ENCODE data around the gene ITPRID2.

ITPRID2 gene

GRCh38 chr2:181911830-181912229 is 20.3 kb downstream of the ITPRID2 start:
- no peaks in the 10 kb centered on the region for H3K4me1 ChIP-seq (ENCODE audit: control insufficient read depth, insufficient read depth, low read length, poor library complexity, severe bottlenecking)
- H3K36me3 ChIP-seq (ENCODE audit: control insufficient read depth, insufficient read depth, low read length), result peaks cover 17% of the 10 kb centered on the region
- DNase-seq, result no peak

GRCh38 chr2:181915102-181915501 is 23.6 kb downstream of the ITPRID2 start:
- Histone ChIP-seq H3K4me1 (ENCODE audit: control insufficient read depth, insufficient read depth, low read length, poor library complexity, severe bottlenecking) (no peaks in the 10 kb centered on the region), H3K4me3 (ENCODE audit: insufficient read depth, low read depth, low read length, poor library complexity, severe bottlenecking) (no peak overlapping the region), H3K27me3 (replicated peaks; ENCODE audit: control insufficient read depth, insufficient read depth, low read length, poor library complexity, severe bottlenecking) (no peaks in the 10 kb centered on the region), H3K36me3 (ENCODE audit: control insufficient read depth, insufficient read depth, low read length) (peaks cover 25% of the 10 kb centered on the region), H3K9me3 (ENCODE audit: control insufficient read depth, low read length) (no peaks in the 10 kb centered on the region), H3K27ac (ENCODE audit: insufficient read depth, low read length, poor library complexity, severe bottlenecking) (no peak overlapping the region)
- DNase-seq, result no peak

More at GRCh38 chr2:181911830-181912229, 20.3 kb downstream of the ITPRID2 start:
- no peaks in the 10 kb centered on the region for H3K27me3 ChIP-seq (replicated peaks; ENCODE audit: control insufficient read depth, insufficient read depth, low read length, poor library complexity, severe bottlenecking)
- no peak overlapping the region for H3K27ac ChIP-seq (ENCODE audit: insufficient read depth, low read length, poor library complexity, severe bottlenecking)
- H3K9me3 ChIP-seq (ENCODE audit: control insufficient read depth, low read length), result no peaks in the 10 kb centered on the region
- no peak overlapping the region for H3K4me3 ChIP-seq (ENCODE audit: insufficient read depth, low read depth, low read length, poor library complexity, severe bottlenecking)

GRCh38 chr2:181916726-181917718 is 25.5 kb downstream of the ITPRID2 start:
- DNase-seq, result no peak
- Histone ChIP-seq H3K4me3 (ENCODE audit: insufficient read depth, low read depth, low read length, poor library complexity, severe bottlenecking) (no peak overlapping the region), H3K36me3 (ENCODE audit: control insufficient read depth, insufficient read depth, low read length) (peaks cover 25% of the 10 kb centered on the region), H3K9me3 (ENCODE audit: control insufficient read depth, low read length) (no peaks in the 10 kb centered on the region), H3K4me1 (ENCODE audit: control insufficient read depth, insufficient read depth, low read length, poor library complexity, severe bottlenecking) (no peaks in the 10 kb centered on the region), H3K27ac (ENCODE audit: insufficient read depth, low read length, poor library complexity, severe bottlenecking) (no peak overlapping the region), H3K27me3 (replicated peaks; ENCODE audit: control insufficient read depth, insufficient read depth, low read length, poor library complexity, severe bottlenecking) (no peaks in the 10 kb centered on the region)

- H3K4me1 ChIP-seq (ENCODE audit: control insufficient read depth, insufficient read depth, low read length, poor library complexity, severe bottlenecking), result no peaks in the 10 kb centered on the region
- no peaks in the 10 kb centered on the region for H3K27me3 ChIP-seq (replicated peaks; ENCODE audit: control insufficient read depth, insufficient read depth, low read length, poor library complexity, severe bottlenecking)
- H3K36me3 ChIP-seq (ENCODE audit: control insufficient read depth, insufficient read depth, low read length), result peaks cover 25% of the 10 kb centered on the region
- no peak overlapping the region for H3K4me3 ChIP-seq (ENCODE audit: insufficient read depth, low read depth, low read length, poor library complexity, severe bottlenecking)
- DNase-seq, result no peak
- no peak overlapping the region for H3K27ac ChIP-seq (ENCODE audit: insufficient read depth, low read length, poor library complexity, severe bottlenecking)
- no peaks in the 10 kb centered on the region for H3K9me3 ChIP-seq (ENCODE audit: control insufficient read depth, low read length)
These were observed 26.7 kb downstream of the ITPRID2 start for GRCh38 chr2:181918188-181918587.

GRCh38 chr2:181923121-181923520 is 31.6 kb downstream of the ITPRID2 start:
- H3K36me3 ChIP-seq (ENCODE audit: control insufficient read depth, insufficient read depth, low read length), result peaks cover 7% of the 10 kb centered on the region

GRCh38 chr2:181924336-181924735 is 32.8 kb downstream of the ITPRID2 start:
- no peaks in the 10 kb centered on the region for H3K27me3 ChIP-seq (replicated peaks; ENCODE audit: control insufficient read depth, insufficient read depth, low read length, poor library complexity, severe bottlenecking)
- no peak overlapping the region for H3K27ac ChIP-seq (ENCODE audit: insufficient read depth, low read length, poor library complexity, severe bottlenecking)
- H3K4me1 ChIP-seq (ENCODE audit: control insufficient read depth, insufficient read depth, low read length, poor library complexity, severe bottlenecking), result no peaks in the 10 kb centered on the region
- H3K4me3 ChIP-seq (ENCODE audit: insufficient read depth, low read depth, low read length, poor library complexity, severe bottlenecking), result no peak overlapping the region
- DNase-seq, result no peak
- H3K36me3 ChIP-seq (ENCODE audit: control insufficient read depth, insufficient read depth, low read length), result no peaks in the 10 kb centered on the region
- no peaks in the 10 kb centered on the region for H3K9me3 ChIP-seq (ENCODE audit: control insufficient read depth, low read length)

More at GRCh38 chr2:181923121-181923520, 31.6 kb downstream of the ITPRID2 start:
- Histone ChIP-seq H3K27ac (ENCODE audit: insufficient read depth, low read length, poor library complexity, severe bottlenecking) (no peak overlapping the region), H3K9me3 (ENCODE audit: control insufficient read depth, low read length) (no peaks in the 10 kb centered on the region), H3K4me1 (ENCODE audit: control insufficient read depth, insufficient read depth, low read length, poor library complexity, severe bottlenecking) (no peaks in the 10 kb centered on the region), H3K27me3 (replicated peaks; ENCODE audit: control insufficient read depth, insufficient read depth, low read length, poor library complexity, severe bottlenecking) (no peaks in the 10 kb centered on the region), H3K4me3 (ENCODE audit: insufficient read depth, low read depth, low read length, poor library complexity, severe bottlenecking) (no peak overlapping the region)
- no peak for DNase-seq

GRCh38 chr2:181934694-181935093 is 43.2 kb downstream of the ITPRID2 start:
- no peak for DNase-seq
- no peak overlapping the region for H3K27ac ChIP-seq (ENCODE audit: insufficient read depth, low read length, poor library complexity, severe bottlenecking)
- no peaks in the 10 kb centered on the region for H3K36me3 ChIP-seq (ENCODE audit: control insufficient read depth, insufficient read depth, low read length)
- no peaks in the 10 kb centered on the region for H3K27me3 ChIP-seq (replicated peaks; ENCODE audit: control insufficient read depth, insufficient read depth, low read length, poor library complexity, severe bottlenecking)
- no peaks in the 10 kb centered on the region for H3K4me1 ChIP-seq (ENCODE audit: control insufficient read depth, insufficient read depth, low read length, poor library complexity, severe bottlenecking)
- H3K9me3 ChIP-seq (ENCODE audit: control insufficient read depth, low read length), result no peaks in the 10 kb centered on the region
- no peak overlapping the region for H3K4me3 ChIP-seq (ENCODE audit: insufficient read depth, low read depth, low read length, poor library complexity, severe bottlenecking)

- no peak for DNase-seq
- Histone ChIP-seq H3K36me3 (ENCODE audit: control insufficient read depth, insufficient read depth, low read length) (no peaks in the 10 kb centered on the region), H3K4me3 (ENCODE audit: insufficient read depth, low read depth, low read length, poor library complexity, severe bottlenecking) (no peak overlapping the region)
These were observed 45.9 kb downstream of the ITPRID2 start for GRCh38 chr2:181937473-181937872.

GRCh38 chr2:181943411-181944124 is 52.0 kb downstream of the ITPRID2 start:
- Histone ChIP-seq H3K36me3 (ENCODE audit: control insufficient read depth, insufficient read depth, low read length) (no peaks in the 10 kb centered on the region), H3K27ac (ENCODE audit: insufficient read depth, low read length, poor library complexity, severe bottlenecking) (no peak overlapping the region), H3K9me3 (ENCODE audit: control insufficient read depth, low read length) (no peaks in the 10 kb centered on the region), H3K4me1 (ENCODE audit: control insufficient read depth, insufficient read depth, low read length, poor library complexity, severe bottlenecking) (no peaks in the 10 kb centered on the region), H3K4me3 (ENCODE audit: insufficient read depth, low read depth, low read length, poor library complexity, severe bottlenecking) (no peak overlapping the region), H3K27me3 (replicated peaks; ENCODE audit: control insufficient read depth, insufficient read depth, low read length, poor library complexity, severe bottlenecking) (no peaks in the 10 kb centered on the region)
- DNase-seq, result no peak

More at GRCh38 chr2:181937473-181937872, 45.9 kb downstream of the ITPRID2 start:
- Histone ChIP-seq H3K27ac (ENCODE audit: insufficient read depth, low read length, poor library complexity, severe bottlenecking) (no peak overlapping the region), H3K9me3 (ENCODE audit: control insufficient read depth, low read length) (no peaks in the 10 kb centered on the region), H3K27me3 (replicated peaks; ENCODE audit: control insufficient read depth, insufficient read depth, low read length, poor library complexity, severe bottlenecking) (no peaks in the 10 kb centered on the region), H3K4me1 (ENCODE audit: control insufficient read depth, insufficient read depth, low read length, poor library complexity, severe bottlenecking) (no peaks in the 10 kb centered on the region)
